CD1c-positive myeloid dendritic cell (primary cell): Measurements from ENCODE around the gene ZNF681.
"Not testable (repeated sequence)": the region's sequence is repeated elsewhere in the genome, so short reads cannot be mapped to it uniquely, and the experiment has no call there.

Experiments
- DNase-seq: peaks from one replicate; pipeline ENCODE4 v3.0.0-alpha.2; 2016; ENCODE audit errors: extremely low spot score

Gene ZNF681

DNA sequence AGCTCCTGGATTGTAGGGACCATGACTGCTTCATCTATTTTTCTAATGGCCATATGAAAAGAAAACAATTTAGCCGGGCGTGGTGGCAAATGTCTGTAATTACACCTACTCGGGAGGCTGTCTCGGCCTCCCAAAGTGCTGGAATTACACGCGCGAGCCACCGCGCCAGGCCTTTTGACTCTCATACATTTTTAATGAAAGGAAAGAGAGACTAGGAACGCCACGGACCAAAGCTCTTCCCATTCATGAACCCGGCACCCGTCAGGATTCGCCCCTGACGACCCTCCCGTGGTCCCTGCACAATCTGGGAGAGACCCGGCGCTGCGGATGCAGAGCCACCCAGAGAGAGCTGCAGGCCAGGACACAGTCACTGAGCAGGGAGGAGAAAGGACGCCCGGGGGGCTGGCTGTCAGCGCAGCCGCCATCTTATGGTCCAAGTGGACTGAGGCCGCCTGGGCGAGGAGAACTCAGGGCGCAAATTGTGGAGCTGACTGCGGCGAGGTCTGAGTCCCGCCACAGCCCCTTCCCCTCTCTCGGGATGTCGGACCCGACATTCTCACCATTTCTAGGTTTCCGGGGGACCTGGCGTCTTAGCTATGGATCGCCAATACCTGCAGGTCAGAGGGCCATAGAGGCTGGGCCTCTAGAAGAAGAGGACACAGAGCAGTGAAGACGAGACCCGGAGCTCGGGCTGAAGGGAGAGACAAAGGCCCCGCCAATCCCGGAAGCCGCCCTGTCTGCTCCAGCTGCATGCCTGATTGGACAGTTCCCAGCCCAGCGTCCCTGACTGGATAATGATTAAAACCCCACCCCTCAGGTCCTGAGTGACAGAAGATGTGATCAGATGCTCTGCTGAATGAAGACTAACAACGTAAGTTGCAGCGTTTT is at the start of gene ZNF681:
TSS of gene ZNF681 (minus strand) at position 705 of the 888 bp plus-strand sequence. CDS start at position 563, 142 bp downstream.
- DNase-seq, result peak; percentile 81

GRCh38 chr19:23804676-23805075 is 46.0 kb upstream of the ZNF681 start:
- no peak for DNase-seq

DNA sequence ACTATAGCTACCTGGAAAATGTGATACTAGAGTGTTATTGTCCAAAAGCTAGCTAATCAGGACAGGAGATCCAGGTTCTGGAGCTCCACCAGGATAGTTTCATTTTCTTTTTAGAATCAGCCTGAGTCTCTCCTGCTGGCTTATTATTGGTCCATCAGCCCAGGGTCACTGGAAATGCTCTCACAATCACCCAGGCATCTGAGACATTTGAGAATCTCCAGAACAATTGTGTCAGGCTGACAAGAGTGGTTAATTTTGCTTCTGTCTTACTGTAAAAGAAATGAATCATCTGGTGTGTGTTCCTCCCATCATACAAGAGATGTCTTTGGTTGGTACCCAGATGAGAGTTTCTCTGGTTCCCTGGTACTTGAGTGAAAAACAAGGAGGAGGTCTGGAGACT is 43.6 kb upstream of the ZNF681 start:
- DNase-seq, result no peak

DNA sequence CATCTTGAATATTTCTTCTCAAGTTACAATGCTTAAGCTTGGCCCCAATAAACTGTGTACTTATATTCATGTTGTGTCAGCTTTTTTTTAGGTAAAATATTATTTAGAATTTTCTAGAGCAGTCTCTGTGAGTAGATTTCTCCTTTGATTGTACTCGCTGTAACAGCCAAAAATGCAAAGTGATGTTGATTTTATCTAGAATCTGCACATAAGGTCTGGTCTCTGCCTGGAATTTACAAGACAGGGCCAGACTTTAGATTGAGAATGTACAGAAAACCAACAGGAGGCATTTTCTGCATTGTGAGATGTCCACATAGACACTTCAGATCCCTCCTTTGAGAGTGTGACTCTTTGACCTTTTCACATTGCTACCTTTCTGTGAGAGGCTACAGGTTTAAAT is 43.1 kb upstream of the ZNF681 start:
- no peak for DNase-seq

- DNase-seq, result no peak
Measured at GRCh38 chr19:23800868-23801267, 42.2 kb upstream of the ZNF681 start.

DNA sequence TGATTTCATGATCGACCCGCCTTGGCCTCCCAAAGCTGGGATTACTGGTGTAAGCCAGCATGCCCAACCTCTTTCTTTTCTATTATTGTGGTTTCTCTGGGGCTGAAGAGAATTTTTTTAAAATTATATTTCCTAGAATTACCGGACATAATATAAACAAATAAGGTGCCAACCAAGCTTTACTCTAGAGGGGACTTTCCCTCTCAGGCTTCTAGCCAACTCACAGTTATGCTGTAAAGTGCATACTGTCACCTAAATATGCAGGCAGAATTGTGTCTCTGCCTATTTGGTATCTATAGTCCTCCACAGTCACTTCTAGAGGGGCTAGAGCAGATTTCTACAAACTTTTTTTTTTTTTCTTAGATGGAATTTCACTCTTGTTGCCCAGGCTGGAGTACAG is 41.6 kb upstream of the ZNF681 start:
- no peak for DNase-seq

GRCh38 chr19:23799321-23799720 is 40.6 kb upstream of the ZNF681 start:
- DNase-seq, result no peak

- no peak for DNase-seq
Measured at GRCh38 chr19:23795462-23795861, 36.8 kb upstream of the ZNF681 start.

DNA sequence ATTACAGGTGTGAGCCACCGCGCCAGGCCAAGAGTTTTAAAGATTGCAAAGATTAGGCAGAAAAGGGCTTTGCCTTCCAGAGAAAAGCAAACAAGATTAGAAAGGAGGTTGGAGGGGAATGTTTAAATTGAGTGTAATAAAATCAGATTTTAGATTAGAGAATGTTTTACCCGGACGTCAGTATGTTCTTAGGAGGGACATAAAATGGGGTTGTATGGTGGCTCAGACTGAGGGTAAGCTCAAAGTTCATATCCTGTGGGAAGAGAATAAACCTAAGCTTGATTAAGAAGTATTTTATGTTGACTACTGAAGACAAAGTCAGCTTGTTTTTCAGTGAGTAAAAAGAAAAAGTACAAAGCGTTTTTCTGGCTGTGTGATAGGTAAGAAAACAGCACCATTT is 34.1 kb upstream of the ZNF681 start:
- no peak for DNase-seq

DNA sequence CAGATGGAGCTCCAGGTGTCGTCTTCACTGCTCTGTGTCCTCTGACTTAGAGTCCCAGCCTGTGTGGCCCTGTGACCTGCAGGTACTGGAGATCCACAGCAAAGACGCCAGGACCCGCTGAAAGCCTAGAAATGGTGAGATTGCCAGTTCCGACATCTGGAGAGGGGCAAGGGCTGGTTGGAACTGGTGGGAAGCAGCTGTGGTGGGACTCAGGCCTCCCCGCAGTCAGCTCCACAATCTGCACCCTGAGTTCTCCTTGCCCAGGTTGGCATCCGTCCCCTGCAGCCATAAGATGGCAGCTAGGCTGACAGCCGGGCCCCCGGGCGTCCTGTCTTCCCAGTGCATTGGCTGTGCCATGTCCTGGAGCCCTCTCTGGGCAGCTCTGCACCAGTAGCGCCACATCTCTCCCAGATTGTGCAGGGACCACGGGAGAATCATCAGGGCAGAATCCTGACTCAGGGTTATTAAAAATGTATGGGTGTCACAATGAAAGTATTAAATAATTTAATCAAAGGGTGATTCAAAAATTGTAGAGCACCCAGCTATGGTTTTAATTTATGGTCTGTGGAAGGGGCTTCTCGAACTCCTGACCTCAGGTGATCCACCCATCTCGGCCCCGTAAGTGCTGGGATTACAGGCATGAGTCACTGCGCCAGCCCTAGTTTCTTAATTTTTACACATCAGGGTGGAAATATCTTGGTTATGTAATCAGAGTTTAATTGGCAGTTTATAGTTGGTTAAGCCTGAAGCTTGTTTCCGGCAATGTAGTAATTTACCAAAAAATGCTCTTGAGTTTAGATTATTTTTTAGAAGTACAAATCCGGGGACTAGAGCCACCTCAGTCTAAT is 32.2 kb upstream of the ZNF681 start:
- no peak for DNase-seq

DNA sequence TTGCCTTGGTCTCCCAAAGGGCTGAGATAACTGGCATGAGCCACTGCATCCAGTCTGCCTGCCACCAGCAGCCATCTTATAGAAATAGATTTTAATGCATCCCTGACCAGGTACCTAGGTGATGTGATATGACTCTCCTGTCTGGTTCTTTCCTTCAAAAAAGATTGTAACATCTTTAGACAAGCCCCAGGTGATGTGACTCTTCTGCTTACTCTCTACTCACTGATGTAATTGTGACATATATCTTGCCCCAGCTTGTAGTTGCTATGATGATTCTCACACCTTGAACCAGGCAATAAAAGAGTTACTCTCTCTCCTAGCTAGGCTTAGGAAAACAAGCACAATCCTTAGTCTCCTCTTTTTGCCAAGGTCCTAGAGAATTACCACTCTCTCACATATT is 30.6 kb upstream of the ZNF681 start:
- DNase-seq, result no peak

- no peak for DNase-seq
Measured at GRCh38 chr19:23788411-23788810, 29.7 kb upstream of the ZNF681 start.

DNA sequence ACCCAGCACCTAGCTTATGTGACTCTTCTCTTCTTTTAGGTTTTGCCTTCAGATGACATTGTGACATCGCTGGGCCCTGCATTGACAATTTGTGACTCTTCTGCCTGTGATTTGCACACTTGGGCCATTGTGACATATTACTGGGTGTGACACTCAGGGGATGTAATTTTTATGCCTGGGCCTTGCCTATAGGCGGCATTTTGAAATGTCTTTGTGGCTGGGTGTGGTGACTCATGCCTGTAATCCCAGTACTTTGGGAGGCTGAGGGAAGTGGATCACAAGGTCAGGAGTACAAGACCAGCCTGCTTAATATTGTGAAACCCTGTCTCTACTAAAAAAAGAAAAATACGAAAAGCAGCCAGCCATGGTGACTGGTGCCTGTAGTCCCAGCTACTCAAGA is 28.4 kb upstream of the ZNF681 start:
- peak; percentile 3 for DNase-seq

DNA sequence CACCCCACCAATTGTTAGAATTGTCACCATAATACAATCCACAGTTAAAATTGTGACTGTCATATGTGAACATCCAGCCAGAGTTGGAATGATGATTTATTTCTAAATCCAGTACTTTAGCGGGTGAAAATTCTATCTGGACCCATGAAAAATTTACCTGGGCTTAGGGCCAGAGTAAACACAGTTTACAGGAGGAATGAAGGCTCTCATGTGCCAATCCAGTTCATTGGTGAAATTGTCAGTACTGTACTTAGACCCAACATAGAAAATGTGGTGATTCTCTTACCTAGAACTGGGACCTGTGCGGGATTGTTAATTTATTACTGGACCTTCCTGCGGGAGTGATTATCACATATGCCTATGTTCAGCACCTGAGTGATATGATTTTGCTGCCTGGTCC is 27.3 kb upstream of the ZNF681 start:
- no peak for DNase-seq

GRCh38 chr19:23784274-23784673 is 25.6 kb upstream of the ZNF681 start:
- DNase-seq, result no peak

GRCh38 chr19:23783636-23784035 is 24.9 kb upstream of the ZNF681 start:
- no peak for DNase-seq

GRCh38 chr19:23779645-23780044 is 21.0 kb upstream of the ZNF681 start:
- DNase-seq, result no peak

DNA sequence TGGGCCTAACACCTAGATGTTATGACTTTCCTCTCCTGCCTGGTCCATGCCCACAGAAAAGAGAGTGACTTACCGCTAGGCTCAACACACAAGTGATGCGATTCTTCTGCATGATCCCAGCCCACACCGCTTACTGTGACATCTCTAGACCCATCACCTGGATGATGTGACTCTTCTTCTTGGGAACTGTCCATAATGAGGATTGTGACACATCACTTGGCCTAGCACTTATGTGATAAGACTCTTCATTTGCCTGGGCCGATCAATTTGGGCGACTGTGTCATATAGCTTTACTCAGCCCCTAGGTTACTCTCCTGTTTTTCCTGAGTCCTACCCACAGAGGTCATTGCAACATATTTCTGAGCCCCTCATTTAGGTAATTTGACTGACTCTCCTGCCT is 19.9 kb upstream of the ZNF681 start:
- DNase-seq, result no peak

DNA sequence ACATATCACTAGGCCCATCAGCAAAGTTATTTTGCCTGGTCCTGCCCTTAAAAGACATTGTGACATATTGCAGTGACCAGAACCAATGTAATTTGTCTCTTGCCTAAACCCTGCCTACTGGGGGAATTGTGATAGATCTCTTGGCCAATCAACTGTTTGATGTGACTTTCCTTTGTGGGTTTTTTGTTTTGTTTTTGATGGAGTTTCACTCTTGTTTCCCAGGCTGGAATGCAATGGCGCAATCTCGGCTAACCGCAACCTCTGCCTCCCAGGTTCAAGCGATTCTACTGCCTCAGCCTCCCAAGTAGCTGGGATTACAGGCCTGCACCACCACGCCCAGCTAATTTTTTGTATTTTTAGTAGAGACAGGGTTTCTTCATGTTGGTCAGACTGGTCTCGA is 19.3 kb upstream of the ZNF681 start:
- not testable (repeated sequence) for DNase-seq

DNA sequence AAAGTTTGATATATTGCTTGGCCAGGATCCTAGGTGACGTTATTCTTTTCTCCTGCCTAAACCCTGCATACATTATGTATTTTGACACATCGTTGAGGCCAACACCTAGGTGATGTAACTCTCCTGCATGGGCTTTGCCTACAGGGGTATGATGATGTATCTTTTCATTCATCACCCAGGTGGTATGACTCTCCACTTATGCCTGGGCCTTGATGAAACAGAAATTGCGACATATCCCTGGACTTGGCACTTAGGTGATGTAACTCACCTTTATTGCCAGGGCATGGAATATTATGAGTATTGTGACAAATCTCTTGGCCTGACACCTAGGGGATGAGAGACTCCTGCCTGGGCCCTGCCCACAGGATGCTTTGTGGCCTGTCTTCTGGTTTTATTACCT is 18.5 kb upstream of the ZNF681 start:
- no peak for DNase-seq

DNA sequence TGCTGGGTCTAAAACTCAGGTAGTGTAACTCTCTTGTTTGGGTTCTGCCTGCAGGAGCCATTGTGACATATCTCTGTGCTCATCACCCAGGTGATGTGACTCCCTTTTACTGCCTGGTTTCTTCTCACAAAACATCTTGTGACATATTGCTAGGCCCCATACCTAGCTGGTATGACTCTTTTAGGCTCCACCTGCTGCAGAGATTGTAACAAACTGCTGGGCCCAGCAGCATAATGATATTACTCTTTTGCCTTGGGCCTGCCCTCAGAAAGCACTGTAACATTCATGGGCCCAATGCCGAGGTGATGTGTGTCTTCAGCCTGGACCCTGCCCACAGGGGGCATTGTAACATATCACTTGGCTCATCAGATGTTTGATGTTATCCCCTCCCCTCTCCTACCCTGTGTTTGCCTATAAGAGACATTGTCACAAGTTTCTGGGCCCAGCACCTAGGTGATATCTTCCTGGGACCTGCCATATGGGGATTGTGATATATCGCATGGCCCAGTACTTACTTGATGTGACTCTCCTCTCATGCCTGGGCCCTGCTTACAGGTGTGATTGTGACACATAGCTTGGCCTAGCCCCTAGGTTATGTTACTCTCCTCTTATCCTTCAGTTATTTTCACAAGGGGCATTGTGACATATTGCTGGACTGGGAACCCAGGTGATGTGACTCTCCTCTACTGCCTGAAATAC is 18.0 kb upstream of the ZNF681 start:
- DNase-seq, result no peak

DNA sequence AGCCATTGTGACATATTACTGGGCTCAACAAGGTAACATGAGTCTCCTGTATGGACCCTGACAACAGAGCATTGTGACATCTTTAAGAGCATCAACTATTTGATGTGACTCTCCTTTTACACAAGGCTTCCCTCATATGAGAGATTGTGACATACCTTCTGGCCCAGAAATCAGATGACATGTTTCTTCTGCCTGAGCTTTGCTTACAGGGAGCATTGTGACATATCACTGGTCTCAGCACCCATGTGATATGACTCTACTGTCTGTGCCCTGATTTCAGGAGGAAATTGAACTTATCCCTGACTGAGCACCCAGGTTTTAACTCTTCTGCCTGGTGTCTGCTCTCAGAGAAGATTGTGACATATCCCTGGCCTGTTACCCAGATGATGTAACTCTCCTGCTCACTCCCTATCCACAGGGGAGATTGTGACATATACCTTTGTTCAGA is 15.9 kb upstream of the ZNF681 start:
- peak; percentile 20 for DNase-seq
